Breast epithelium (tissue), 3 donors: ENCODE results near the gene INTS1.

Source experiments
- POLR2AphosphoS5 ChIP-seq, 3 donors: sonication (generic); formaldehyde crosslinking; IDR thresholded peaks; one replicate each; pipeline ENCODE4 v1.6.1; 2017; ENCODE audit warnings: antibody characterized with exemption in 3 of 3
- TF ChIP-seq, protein P1 (sequence below), 3 donors: fragments of 450-650 bp; IDR thresholded peaks; one replicate each; pipeline ENCODE4 v1.5.1; 2016 to 2017; ENCODE audit warnings: antibody characterized with exemption in 3 of 3, mild to moderate bottlenecking in 3 of 3, moderate library complexity in 3 of 3

- TF ChIP-seq, protein P1, sequence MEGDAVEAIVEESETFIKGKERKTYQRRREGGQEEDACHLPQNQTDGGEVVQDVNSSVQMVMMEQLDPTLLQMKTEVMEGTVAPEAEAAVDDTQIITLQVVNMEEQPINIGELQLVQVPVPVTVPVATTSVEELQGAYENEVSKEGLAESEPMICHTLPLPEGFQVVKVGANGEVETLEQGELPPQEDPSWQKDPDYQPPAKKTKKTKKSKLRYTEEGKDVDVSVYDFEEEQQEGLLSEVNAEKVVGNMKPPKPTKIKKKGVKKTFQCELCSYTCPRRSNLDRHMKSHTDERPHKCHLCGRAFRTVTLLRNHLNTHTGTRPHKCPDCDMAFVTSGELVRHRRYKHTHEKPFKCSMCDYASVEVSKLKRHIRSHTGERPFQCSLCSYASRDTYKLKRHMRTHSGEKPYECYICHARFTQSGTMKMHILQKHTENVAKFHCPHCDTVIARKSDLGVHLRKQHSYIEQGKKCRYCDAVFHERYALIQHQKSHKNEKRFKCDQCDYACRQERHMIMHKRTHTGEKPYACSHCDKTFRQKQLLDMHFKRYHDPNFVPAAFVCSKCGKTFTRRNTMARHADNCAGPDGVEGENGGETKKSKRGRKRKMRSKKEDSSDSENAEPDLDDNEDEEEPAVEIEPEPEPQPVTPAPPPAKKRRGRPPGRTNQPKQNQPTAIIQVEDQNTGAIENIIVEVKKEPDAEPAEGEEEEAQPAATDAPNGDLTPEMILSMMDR (IDR thresholded peaks at IDR 0.05): no peak
- TF ChIP-seq POLR2AphosphoS5 (IDR thresholded peaks at IDR 0.05): no peak
Observed at GRCh38 chr7:1546909-1547776, 43.0 kb upstream of the INTS1 start.
